Myocyte (in vitro differentiated cells): ENCODE measurements around the gene COQ8A. TPM values are rescaled to one million over a fixed set of nuclear protein-coding genes. Genes with fewer than 3 reads are reported as not detected.
A peak's percentile ranks its signal among the peaks of the same experiment; 100 is the strongest.

ENCODE experiments used
- DNase-seq: peaks from one replicate; pipeline ENCODE4 v3.0.0-alpha.2; 2012; ENCODE audit warnings: low read depth
- polyA plus RNA-seq: library from polyadenylated mRNA; unstranded; fragments of >200 nt; gene quantifications from one replicate; pipeline ENCODE4 v1.2.1, GENCODE V29; 2012; ENCODE audit warnings: missing spikeins
- total RNA-seq: library from RNA; depleted of rRNA; stranded (reverse); fragments of >200 nt; gene quantifications from 2 replicates; pipeline ENCODE4 v1.2.3, GENCODE V29; 2014

Gene COQ8A
- total RNA-seq, result 75.3 and 142 TPM in 2 replicates
- 31.6 TPM for polyA plus RNA-seq

GRCh38 chr1:226940029-226940805 is at the start of gene COQ8A:
Gene COQ8A (plus strand): TSS chr1:226940294. CDS start chr1:226961386, 21,092 bp downstream.
- DNase-seq, result peak; percentile 100

GRCh38 chr1:226890331-226891108 is 49.6 kb upstream of the COQ8A start:
- DNase-seq, result no peak

GRCh38 chr1:226891346-226891745 is 48.7 kb upstream of the COQ8A start:
- no peak for DNase-seq

GRCh38 chr1:226891846-226892523 is 48.1 kb upstream of the COQ8A start:
- peak; percentile 53 for DNase-seq

- DNase-seq, result peak; percentile 89
These were observed 47.6 kb upstream of the COQ8A start for GRCh38 chr1:226892524-226892875.

- DNase-seq, result no peak
These were observed 46.2 kb upstream of the COQ8A start for GRCh38 chr1:226893936-226894335.

- no peak for DNase-seq
These were observed 45.3 kb upstream of the COQ8A start for GRCh38 chr1:226894826-226895225.

GRCh38 chr1:226895644-226896043 is 44.5 kb upstream of the COQ8A start:
- no peak for DNase-seq

GRCh38 chr1:226898246-226898645 is 41.8 kb upstream of the COQ8A start:
- DNase-seq, result no peak

- peak; percentile 73 for DNase-seq
These were observed 38.7 kb upstream of the COQ8A start for GRCh38 chr1:226901421-226901820.

- DNase-seq, result peak; percentile 88
These were observed 37.5 kb upstream of the COQ8A start for GRCh38 chr1:226902601-226903000.

GRCh38 chr1:226903819-226904716 is 36.0 kb upstream of the COQ8A start:
- DNase-seq, result peak; percentile 44

- peak; percentile 59 for DNase-seq
These were observed 35.3 kb upstream of the COQ8A start for GRCh38 chr1:226904772-226905171.

GRCh38 chr1:226908419-226908818 is 31.7 kb upstream of the COQ8A start:
- no peak for DNase-seq

GRCh38 chr1:226908913-226909312 is 31.2 kb upstream of the COQ8A start:
- DNase-seq, result peak; percentile 45

GRCh38 chr1:226912587-226913176 is 27.4 kb upstream of the COQ8A start:
- peak; percentile 25 for DNase-seq

- no peak for DNase-seq
These were observed 24.5 kb upstream of the COQ8A start for GRCh38 chr1:226915672-226915995.

- DNase-seq, result no peak
These were observed 23.6 kb upstream of the COQ8A start for GRCh38 chr1:226916497-226916896.

GRCh38 chr1:226919587-226919986 is 20.5 kb upstream of the COQ8A start:
- peak; percentile 59 for DNase-seq

- no peak for DNase-seq
These were observed 20.1 kb upstream of the COQ8A start for GRCh38 chr1:226919995-226920394.
